ENCODE measurements around the gene ACSL6.

Gene ACSL6

GRCh38 chr5:131968396-131968954, 43.0 kb downstream of the ACSL6 start:
- DNase-seq (ENCODE audit: low read depth) = peak; percentile 63
- no peak for TF ChIP-seq CTCF (conservative IDR thresholded peaks at IDR 0.05; ENCODE audit: low read length)

GRCh38 chr5:131966551-131966950, 44.9 kb downstream of the ACSL6 start:
- TF ChIP-seq CTCF (conservative IDR thresholded peaks at IDR 0.05; ENCODE audit: low read length) = no peak
- DNase-seq (ENCODE audit: low read depth) = no peak

More at GRCh38 chr5:131968396-131968954, 43.0 kb downstream of the ACSL6 start:
- no peak overlapping the region for H3K4me3 ChIP-seq (ENCODE audit: low read length)

GRCh38 chr5:131965826-131966415, 45.5 kb downstream of the ACSL6 start:
- no peak for DNase-seq (ENCODE audit: low read depth)
- H3K4me3 ChIP-seq (ENCODE audit: low read length) = no peak overlapping the region
- no peak for TF ChIP-seq CTCF (conservative IDR thresholded peaks at IDR 0.05; ENCODE audit: low read length)

More at GRCh38 chr5:131966551-131966950, 44.9 kb downstream of the ACSL6 start:
- no peak overlapping the region for H3K4me3 ChIP-seq (ENCODE audit: low read length)

GRCh38 chr5:131959906-131960305, 51.6 kb downstream of the ACSL6 start:
- DNase-seq (ENCODE audit: low read depth) = no peak
- no peak for TF ChIP-seq CTCF (conservative IDR thresholded peaks at IDR 0.05; ENCODE audit: low read length)
- no peak overlapping the region for H3K4me3 ChIP-seq (ENCODE audit: low read length)

- no peak for DNase-seq (ENCODE audit: low read depth)
- no peak for TF ChIP-seq CTCF (conservative IDR thresholded peaks at IDR 0.05; ENCODE audit: low read length)
- no peak overlapping the region for H3K4me3 ChIP-seq (ENCODE audit: low read length)
These were observed 52.3 kb downstream of the ACSL6 start for GRCh38 chr5:131959136-131959535.

GRCh38 chr5:131957721-131958441, 53.6 kb downstream of the ACSL6 start:
- no peak for DNase-seq (ENCODE audit: low read depth)
- H3K4me3 ChIP-seq (ENCODE audit: low read length) = no peak overlapping the region
- TF ChIP-seq CTCF (conservative IDR thresholded peaks at IDR 0.05; ENCODE audit: low read length) = no peak

- TF ChIP-seq CTCF (conservative IDR thresholded peaks at IDR 0.05; ENCODE audit: low read length) = no peak
- no peak for DNase-seq (ENCODE audit: low read depth)
- H3K4me3 ChIP-seq (ENCODE audit: low read length) = no peak overlapping the region
These were observed 57.5 kb downstream of the ACSL6 start for GRCh38 chr5:131953969-131954368.

All from AG10803 (cell line).